ENCODE data around the gene HS3ST6. TPM values are rescaled to one million over a fixed set of nuclear protein-coding genes. Genes with fewer than 3 reads are reported as not detected.

HS3ST6 gene
- total and polyA plus RNA-seq, 2 of the 13 experiments (the other 11 are each of a cell fraction or from before 2014, with no cell fraction given), result not detected

DNA sequence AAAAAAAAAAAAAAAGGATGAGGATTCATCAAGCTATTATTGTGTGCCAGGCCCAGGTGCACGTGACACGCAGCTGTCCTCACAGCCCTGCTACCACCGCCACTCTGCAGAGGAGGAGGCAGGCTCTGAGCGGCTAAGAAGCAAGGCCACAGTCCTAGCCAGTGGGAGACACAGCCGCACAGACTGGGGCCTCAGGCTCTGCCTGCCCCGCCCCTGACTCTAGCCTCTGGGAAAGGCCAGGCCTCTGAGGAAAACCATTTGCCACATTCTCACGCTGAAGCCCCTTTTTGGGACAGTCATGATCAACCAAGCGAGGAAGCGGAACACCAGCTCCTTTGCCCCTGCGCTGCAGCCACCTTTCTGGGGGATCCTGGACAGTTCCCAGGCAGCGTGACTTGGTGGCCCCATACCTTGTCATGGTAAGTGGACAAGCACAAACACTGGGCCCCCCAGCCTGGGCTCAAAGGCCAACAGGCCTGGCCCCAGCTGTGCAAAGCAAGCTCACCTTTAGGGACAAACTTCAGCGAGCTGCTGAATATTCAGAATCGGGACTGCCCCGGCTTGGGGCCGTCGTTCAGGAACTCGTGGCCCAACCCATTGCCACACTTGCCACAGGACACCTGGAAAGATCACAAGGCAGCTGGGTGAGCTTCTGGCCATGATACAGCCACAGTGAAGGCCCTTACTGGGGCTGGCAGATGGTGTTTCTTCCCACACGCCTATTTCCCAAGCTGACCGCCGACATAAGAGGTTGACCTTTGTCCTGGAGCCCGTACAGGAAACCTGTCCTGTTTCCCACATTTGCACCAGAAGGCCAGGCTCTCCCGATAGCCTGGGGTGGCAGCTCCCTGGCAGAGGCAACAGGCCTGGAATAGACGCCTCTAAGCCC is 22.3 kb upstream of the HS3ST6 start (continued):
- TF ChIP-seq LCORL (IDR thresholded peaks at IDR 0.05) (no peak), LCORL (CRISPR knock-in tag; IDR thresholded peaks at IDR 0.05) (peak; percentile 87), MLXIP (CRISPR knock-in tag; IDR thresholded peaks at IDR 0.05; ENCODE audit: borderline replicate concordance) (no peak; the same call in 1 of the 2 replicates), ZNF224 (CRISPR knock-in tag; IDR thresholded peaks at IDR 0.05) (no peak), HMGA1 (CRISPR knock-in tag; conservative IDR thresholded peaks at IDR 0.05) (no peak), AGO1 (IDR thresholded peaks at IDR 0.05; ENCODE audit: low read depth, low read length, poor library complexity, severe bottlenecking) (peak; percentile 47), ZKSCAN5 (CRISPR knock-in tag; IDR thresholded peaks at IDR 0.05) (no peak), ZSCAN21 (CRISPR knock-in tag; IDR thresholded peaks at IDR 0.05; ENCODE audit: borderline replicate concordance) (no peak), ZNF501 (CRISPR knock-in tag; IDR thresholded peaks at IDR 0.05) (peak; percentile 83), ZMYM4 (CRISPR knock-in tag; IDR thresholded peaks at IDR 0.05) (peak; percentile 70), ZNF564 (CRISPR knock-in tag; IDR thresholded peaks at IDR 0.05) (peak; percentile 32; the same call in 1 of the 2 replicates), ZFP1 (CRISPR knock-in tag; IDR thresholded peaks at IDR 0.05) (no peak), ZNF780A (CRISPR knock-in tag; IDR thresholded peaks at IDR 0.05) (no peak; the same call in 1 of the 2 replicates), NR2F6 (IDR thresholded peaks at IDR 0.05) (peak; percentile 72), NR2F6 (CRISPR knock-in tag; IDR thresholded peaks at IDR 0.05) (peak; percentile 66; the same call in 1 of the 2 replicates), JUND (CRISPR knock-in tag; IDR thresholded peaks at IDR 0.05) (no peak), SRSF9 (IDR thresholded peaks at IDR 0.05; ENCODE audit: borderline replicate concordance, insufficient read depth, low read depth, low read length, poor library complexity, severe bottlenecking) (no peak), MBNL3 (CRISPR knock-in tag; conservative IDR thresholded peaks at IDR 0.05) (no peak), ZNF776 (CRISPR knock-in tag; IDR thresholded peaks at IDR 0.05) (peak; percentile 86), NFAT5 (CRISPR knock-in tag; IDR thresholded peaks at IDR 0.05) (peak; percentile 49)
- TF ChIP-seq, protein P1, sequence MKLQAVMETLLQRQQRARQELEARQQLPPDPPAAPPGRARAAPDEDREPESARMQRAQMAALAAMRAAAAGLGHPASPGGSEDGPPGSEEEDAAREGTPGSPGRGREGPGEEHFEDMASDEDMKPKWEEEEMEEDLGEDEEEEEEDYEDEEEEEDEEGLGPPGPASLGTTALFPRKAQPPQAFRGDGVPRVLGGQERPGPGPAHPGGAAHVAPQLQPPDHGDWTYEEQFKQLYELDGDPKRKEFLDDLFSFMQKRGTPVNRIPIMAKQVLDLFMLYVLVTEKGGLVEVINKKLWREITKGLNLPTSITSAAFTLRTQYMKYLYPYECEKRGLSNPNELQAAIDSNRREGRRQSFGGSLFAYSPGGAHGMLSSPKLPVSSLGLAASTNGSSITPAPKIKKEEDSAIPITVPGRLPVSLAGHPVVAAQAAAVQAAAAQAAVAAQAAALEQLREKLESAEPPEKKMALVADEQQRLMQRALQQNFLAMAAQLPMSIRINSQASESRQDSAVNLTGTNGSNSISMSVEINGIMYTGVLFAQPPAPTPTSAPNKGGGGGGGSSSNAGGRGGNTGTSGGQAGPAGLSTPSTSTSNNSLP (IDR thresholded peaks at IDR 0.05; ENCODE audit: low read depth, low read length), result no peak
